GM21367 (cell line): ENCODE measurements around the gene KCNAB2.

Experiments used
- ATAC-seq: cut with Tn5 transposase; IDR thresholded peaks from one replicate; pipeline ENCODE4 v1.9.1; 2021; ENCODE audit not compliant: unreplicated experiment

The KCNAB2 gene

DNA sequence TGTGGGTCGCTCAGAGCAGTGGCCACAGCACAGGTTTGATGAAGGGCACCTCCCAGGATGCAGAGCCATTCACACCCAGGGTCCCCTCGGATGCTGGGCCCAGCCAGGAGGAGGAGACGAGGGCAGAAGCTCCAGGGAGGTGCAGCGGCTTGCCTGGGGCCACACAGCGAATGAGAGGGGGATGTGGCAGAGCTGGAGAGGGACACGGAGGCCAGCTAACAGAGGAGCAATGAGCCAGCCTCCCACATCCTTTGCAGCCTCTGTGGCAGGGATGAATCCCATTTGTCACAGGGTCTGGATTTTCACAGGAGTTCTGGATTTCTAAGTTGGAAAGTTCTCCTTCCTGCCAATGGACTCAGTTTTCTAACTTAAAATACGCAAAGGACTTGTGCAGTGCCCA lies 98.5 kb downstream of the KCNAB2 start:
- no peak for ATAC-seq

DNA sequence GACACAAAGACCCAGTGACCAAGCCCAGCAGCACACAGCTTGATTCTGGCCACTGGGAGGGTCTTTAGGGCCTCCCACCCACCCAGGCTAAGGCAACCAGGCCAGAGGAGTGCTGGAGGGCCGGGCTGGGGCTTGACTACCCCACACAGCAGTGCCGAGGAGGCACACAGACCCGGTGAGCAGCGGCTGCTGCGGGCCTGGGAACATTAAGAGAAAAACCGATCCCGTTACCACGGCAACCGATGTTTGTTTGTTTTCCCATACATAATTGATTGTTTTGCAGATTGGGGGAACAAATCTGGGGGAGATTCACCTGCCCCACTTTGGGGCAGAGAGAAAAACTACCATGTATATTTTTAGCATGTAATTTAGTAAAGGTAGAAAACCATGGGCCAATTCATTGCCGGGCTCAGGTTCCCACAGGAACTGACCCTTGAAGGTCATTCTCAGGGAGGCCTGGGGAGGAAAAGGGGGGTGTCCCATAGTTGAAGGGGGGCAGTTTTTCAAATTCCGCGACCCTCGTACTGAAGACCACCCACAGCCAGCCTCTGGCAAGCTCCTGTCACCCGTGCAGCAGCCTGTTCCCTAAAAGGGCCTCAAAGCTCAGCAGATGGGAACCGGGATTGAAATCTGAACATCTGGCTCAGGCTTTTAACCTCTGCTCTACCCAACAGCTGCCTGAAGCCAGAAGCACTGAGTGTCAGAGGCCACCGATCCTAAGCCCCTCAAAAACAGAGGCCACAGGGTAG lies 99.1 kb downstream of the KCNAB2 start:
- ATAC-seq, result no peak

DNA sequence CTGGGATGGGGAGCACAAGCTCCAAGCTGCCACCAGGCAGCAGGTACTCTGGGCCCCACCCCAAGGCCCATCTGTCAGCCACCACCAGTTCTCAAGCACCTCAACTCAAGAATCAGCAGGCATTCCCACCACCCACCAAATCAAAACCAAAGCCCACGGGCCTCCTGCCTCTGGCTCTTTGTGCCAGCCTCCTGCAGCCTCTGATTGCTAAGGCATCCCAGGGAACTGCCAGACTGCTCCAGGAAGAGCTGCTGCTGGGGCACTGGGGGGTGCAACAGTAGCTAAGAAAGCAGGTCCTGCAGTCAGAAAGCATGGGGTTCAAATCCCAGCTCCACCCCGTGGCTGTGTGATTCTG lies 99.7 kb downstream of the KCNAB2 start:
- ATAC-seq, result no peak

GRCh38 chr1:6145864-6146410 lies 100.2 kb downstream of the KCNAB2 start:
- no peak for ATAC-seq

DNA sequence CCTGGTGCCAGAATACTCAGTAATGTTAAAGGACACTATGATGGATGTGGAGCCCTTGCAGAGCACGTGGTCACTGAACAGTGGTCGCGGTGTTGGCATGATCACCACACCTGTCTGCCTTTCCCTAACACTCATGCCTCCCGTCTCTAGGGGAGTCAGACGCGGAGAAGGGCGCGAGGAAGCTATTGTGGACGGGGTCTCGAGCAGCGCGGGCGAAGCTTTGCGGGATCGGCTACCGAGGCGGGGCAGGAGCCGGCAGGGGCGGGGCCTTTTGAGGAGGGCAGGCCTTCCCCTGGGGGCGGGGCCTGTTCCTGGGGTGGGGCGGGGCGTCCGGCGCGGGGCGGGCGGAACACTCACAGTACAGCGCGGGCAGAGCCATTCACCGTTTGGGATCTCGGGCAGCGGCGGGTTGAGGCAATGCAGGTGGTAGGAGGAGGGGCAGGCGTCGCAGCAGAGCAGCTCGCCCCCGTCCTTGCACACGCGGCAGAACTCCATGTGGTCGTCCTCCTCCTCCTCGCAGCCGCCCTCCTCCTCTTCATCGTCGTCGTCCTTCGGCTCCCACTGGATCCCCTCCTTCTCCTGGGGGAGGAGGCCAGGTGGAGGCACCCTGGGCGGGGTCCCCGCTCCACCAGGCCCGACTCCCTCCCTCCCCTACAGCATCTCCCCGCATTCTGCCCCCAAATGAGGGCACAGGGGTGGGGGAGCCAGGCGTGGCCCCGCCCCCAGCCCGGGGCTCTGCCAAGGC lies 103.0 kb downstream of the KCNAB2 start:
- ATAC-seq, result no peak

- no peak for ATAC-seq
Measured at GRCh38 chr1:6149597-6149996, 103.9 kb downstream of the KCNAB2 start.

DNA sequence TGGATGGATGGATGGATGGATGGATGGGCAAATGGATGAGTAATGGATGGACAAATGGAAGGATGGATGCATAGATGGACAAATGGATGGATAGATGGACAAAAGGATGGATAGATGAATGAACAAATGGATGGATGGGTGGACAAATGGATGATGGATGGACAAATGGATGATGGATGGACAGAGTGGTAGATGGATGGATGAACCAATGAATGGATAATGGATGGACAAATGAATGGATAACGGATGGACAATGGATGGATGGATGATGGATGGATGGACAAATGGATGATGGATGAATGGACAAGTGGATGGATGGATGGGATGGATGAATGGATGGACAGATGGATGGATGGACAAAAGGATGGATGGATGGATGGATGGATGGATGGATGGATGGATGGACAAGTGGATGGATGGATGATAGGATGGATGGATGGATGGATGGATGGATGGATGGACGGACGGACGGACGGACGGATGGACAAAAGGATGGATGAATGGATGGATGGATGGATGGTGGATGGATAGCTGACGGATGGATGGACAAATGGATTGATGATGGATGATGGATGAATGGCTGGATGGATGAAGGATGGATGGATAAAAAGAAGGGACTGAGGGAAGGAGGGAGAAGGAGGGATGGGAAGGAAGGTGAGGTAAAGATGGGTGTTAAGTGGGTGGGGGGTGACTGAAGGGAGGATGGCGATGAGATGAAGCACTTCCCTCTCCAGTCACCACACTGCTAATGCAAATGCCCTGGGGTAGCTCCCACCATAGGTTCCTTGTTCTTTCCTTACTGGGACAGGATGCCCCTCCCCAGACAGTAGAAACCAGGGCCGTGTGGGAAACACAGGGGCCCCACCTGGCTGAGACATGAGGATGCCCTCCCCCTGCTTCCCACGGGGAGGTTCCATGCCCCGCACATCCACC lies 104.6 kb downstream of the KCNAB2 start:
- no peak for ATAC-seq
